ENCODE measurements around the gene ARHGEF19.

ARHGEF19 gene

GRCh38 chr1:16248603-16249516 lies 36.4 kb upstream of the ARHGEF19 start (continued):
- TF ChIP-seq, protein P1, sequence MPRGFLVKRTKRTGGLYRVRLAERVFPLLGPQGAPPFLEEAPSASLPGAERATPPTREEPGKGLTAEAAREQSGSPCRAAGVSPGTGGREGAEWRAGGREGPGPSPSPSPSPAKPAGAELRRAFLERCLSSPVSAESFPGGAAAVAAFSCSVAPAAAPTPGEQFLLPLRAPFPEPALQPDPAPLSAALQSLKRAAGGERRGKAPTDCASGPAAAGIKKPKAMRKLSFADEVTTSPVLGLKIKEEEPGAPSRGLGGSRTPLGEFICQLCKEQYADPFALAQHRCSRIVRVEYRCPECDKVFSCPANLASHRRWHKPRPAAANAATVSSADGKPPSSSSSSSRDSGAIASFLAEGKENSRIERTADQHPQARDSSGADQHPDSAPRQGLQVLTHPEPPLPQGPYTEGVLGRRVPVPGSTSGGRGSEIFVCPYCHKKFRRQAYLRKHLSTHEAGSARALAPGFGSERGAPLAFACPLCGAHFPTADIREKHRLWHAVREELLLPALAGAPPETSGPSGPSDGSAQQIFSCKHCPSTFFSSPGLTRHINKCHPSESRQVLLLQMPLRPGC (tag by site-specific recombination; IDR thresholded peaks at IDR 0.05) = no peak
- TF ChIP-seq ZNF112 (tag by site-specific recombination; IDR thresholded peaks at IDR 0.05) = no peak
- TF ChIP-seq ZNF202 (tag by site-specific recombination; IDR thresholded peaks at IDR 0.05; ENCODE audit: borderline replicate concordance) = no peak
- no peak for TF ChIP-seq ZNF423 (tag by site-specific recombination; IDR thresholded peaks at IDR 0.05)
- no peak for TF ChIP-seq ZNF639 (tag by site-specific recombination; IDR thresholded peaks at IDR 0.05)
- TF ChIP-seq ZNF350 (tag by site-specific recombination; IDR thresholded peaks at IDR 0.05) = no peak
- TF ChIP-seq ZNF843 (tag by site-specific recombination; IDR thresholded peaks at IDR 0.05) = 0 out of 2 replicates have a peak, but pooled peaks have one; percentile 50
- no peak for TF ChIP-seq ZNF2 (tag by site-specific recombination; IDR thresholded peaks at IDR 0.05)
- 0 out of 2 replicates have a peak, but pooled peaks have one; percentile 16 for TF ChIP-seq ZNF610 (tag by site-specific recombination; IDR thresholded peaks at IDR 0.05; ENCODE audit: borderline replicate concordance)
- TF ChIP-seq ZNF140 (tag by site-specific recombination; IDR thresholded peaks at IDR 0.05) = no peak
- no peak for TF ChIP-seq ZNF837 (tag by site-specific recombination; IDR thresholded peaks at IDR 0.05)
- TF ChIP-seq, protein P2, sequence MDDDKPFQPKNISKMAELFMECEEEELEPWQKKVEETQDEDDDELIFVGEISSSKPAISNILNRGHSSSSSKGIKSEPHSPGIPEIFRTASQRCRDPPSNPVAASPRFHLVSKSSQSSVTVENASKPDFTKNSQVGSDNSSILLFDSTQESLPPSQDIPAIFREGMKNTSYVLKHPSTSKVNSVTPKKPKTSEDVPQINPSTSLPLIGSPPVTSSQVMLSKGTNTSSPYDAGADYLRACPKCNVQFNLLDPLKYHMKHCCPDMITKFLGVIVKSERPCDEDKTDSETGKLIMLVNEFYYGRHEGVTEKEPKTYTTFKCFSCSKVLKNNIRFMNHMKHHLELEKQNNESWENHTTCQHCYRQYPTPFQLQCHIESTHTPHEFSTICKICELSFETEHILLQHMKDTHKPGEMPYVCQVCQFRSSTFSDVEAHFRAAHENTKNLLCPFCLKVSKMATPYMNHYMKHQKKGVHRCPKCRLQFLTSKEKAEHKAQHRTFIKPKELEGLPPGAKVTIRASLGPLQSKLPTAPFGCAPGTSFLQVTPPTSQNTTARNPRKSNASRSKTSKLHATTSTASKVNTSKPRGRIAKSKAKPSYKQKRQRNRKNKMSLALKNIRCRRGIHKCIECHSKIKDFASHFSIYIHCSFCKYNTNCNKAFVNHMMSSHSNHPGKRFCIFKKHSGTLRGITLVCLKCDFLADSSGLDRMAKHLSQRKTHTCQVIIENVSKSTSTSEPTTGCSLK (tag by site-specific recombination; IDR thresholded peaks at IDR 0.05) = no peak
- no peak for TF ChIP-seq TCF7L2 (IDR thresholded peaks at IDR 0.05; ENCODE audit: borderline replicate concordance, low read depth, low read length)
- TF ChIP-seq, protein P3, sequence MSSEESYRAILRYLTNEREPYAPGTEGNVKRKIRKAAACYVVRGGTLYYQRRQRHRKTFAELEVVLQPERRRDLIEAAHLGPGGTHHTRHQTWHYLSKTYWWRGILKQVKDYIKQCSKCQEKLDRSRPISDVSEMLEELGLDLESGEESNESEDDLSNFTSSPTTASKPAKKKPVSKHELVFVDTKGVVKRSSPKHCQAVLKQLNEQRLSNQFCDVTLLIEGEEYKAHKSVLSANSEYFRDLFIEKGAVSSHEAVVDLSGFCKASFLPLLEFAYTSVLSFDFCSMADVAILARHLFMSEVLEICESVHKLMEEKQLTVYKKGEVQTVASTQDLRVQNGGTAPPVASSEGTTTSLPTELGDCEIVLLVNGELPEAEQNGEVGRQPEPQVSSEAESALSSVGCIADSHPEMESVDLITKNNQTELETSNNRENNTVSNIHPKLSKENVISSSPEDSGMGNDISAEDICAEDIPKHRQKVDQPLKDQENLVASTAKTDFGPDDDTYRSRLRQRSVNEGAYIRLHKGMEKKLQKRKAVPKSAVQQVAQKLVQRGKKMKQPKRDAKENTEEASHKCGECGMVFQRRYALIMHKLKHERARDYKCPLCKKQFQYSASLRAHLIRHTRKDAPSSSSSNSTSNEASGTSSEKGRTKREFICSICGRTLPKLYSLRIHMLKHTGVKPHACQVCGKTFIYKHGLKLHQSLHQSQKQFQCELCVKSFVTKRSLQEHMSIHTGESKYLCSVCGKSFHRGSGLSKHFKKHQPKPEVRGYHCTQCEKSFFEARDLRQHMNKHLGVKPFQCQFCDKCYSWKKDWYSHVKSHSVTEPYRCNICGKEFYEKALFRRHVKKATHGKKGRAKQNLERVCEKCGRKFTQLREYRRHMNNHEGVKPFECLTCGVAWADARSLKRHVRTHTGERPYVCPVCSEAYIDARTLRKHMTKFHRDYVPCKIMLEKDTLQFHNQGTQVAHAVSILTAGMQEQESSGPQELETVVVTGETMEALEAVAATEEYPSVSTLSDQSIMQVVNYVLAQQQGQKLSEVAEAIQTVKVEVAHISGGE (tag by site-specific recombination; conservative IDR thresholded peaks at IDR 0.05; ENCODE audit: low read depth) = no peak; the same call in 1 of the 2 replicates
- TF ChIP-seq HIC1 (tag by site-specific recombination; IDR thresholded peaks at IDR 0.05) = no peak
- TF ChIP-seq KLF10 (tag by site-specific recombination; IDR thresholded peaks at IDR 0.05) = peak; percentile 78
- no peak for TF ChIP-seq ZSCAN16 (tag by site-specific recombination; IDR thresholded peaks at IDR 0.05)
- TF ChIP-seq, protein P4, sequence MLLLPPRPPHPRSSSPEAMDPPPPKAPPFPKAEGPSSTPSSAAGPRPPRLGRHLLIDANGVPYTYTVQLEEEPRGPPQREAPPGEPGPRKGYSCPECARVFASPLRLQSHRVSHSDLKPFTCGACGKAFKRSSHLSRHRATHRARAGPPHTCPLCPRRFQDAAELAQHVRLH (tag by site-specific recombination; IDR thresholded peaks at IDR 0.05) = no peak
- no peak for TF ChIP-seq ZNF571 (tag by site-specific recombination; IDR thresholded peaks at IDR 0.05)
- TF ChIP-seq OSR2 (tag by site-specific recombination; IDR thresholded peaks at IDR 0.05) = peak; percentile 75; the same call in 1 of the 2 replicates
- TF ChIP-seq, protein P5, sequence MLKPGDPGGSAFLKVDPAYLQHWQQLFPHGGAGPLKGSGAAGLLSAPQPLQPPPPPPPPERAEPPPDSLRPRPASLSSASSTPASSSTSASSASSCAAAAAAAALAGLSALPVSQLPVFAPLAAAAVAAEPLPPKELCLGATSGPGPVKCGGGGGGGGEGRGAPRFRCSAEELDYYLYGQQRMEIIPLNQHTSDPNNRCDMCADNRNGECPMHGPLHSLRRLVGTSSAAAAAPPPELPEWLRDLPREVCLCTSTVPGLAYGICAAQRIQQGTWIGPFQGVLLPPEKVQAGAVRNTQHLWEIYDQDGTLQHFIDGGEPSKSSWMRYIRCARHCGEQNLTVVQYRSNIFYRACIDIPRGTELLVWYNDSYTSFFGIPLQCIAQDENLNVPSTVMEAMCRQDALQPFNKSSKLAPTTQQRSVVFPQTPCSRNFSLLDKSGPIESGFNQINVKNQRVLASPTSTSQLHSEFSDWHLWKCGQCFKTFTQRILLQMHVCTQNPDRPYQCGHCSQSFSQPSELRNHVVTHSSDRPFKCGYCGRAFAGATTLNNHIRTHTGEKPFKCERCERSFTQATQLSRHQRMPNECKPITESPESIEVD (tag by site-specific recombination; IDR thresholded peaks at IDR 0.05) = peak; percentile 69; the same call in 1 of the 2 replicates
- peak; percentile 92 for TF ChIP-seq ZEB2 (tag by site-specific recombination; IDR thresholded peaks at IDR 0.05)
- TF ChIP-seq HOXC10 (CRISPR knock-in tag; IDR thresholded peaks at IDR 0.05) = no peak
- TF ChIP-seq ZNF248 (tag by site-specific recombination; IDR thresholded peaks at IDR 0.05) = no peak
- TF ChIP-seq ZNF664 (tag by site-specific recombination; IDR thresholded peaks at IDR 0.05) = no peak
- no peak for TF ChIP-seq ZNF433 (tag by site-specific recombination; IDR thresholded peaks at IDR 0.05; ENCODE audit: low read depth)

Measured in HEK293 (cell line).